Astrocyte of the cerebellum (primary cell): ENCODE results near the gene FASTKD3.

Experiments used
- DNase-seq: peaks from one replicate; pipeline ENCODE4 v3.0.0-alpha.2; 2011; ENCODE audit warnings: low read depth
- H3K4me3 ChIP-seq: 2 replicates; pipeline ENCODE4 v1.5.1; 2011; ENCODE audit warnings: mild to moderate bottlenecking, low read depth, low read length, moderate library complexity
- in situ Hi-C: cut with HindIII; loops from 2 replicates; pipeline ENCODE4 v1.10.0; 2017; ENCODE audit warnings: low sequenced_read_pairs
- TF ChIP-seq, protein P1 (sequence below): IDR thresholded peaks from 2 replicates; pipeline ENCODE4 v1.5.1; 2012; ENCODE audit warnings: low read length, low read depth, moderate library complexity, mild to moderate bottlenecking; ENCODE audit errors: missing control alignments

FASTKD3 gene

DNA sequence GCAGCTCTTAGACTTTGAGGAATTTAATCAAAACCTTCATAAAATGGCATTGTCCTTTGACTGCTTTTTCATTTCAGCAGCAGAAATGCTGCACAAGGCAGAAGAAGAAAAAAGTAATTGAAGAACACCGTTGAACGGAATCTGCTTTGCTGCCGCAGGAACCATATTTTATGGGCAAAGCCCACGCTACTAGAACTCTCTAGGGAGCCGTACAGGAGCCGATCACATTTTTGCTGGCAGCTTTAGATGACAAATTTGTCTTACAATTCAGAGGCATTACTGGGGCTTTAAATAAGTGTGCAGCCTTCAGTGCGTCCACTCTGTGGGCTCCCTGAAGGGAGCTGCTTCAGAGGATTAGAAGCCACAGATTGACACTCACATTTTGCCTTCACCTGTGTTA is 23.3 kb downstream of the FASTKD3 start:
- H3K4me3 ChIP-seq = no peak overlapping the region
- in situ Hi-C loops = no loop called here
- DNase-seq = no peak
- TF ChIP-seq, protein P1, sequence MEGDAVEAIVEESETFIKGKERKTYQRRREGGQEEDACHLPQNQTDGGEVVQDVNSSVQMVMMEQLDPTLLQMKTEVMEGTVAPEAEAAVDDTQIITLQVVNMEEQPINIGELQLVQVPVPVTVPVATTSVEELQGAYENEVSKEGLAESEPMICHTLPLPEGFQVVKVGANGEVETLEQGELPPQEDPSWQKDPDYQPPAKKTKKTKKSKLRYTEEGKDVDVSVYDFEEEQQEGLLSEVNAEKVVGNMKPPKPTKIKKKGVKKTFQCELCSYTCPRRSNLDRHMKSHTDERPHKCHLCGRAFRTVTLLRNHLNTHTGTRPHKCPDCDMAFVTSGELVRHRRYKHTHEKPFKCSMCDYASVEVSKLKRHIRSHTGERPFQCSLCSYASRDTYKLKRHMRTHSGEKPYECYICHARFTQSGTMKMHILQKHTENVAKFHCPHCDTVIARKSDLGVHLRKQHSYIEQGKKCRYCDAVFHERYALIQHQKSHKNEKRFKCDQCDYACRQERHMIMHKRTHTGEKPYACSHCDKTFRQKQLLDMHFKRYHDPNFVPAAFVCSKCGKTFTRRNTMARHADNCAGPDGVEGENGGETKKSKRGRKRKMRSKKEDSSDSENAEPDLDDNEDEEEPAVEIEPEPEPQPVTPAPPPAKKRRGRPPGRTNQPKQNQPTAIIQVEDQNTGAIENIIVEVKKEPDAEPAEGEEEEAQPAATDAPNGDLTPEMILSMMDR = no peak

GRCh38 chr5:7844901-7845300 is 23.9 kb downstream of the FASTKD3 start:
- TF ChIP-seq, protein P1 = no peak
- DNase-seq = no peak
- in situ Hi-C loops = no loop called here
- no peak overlapping the region for H3K4me3 ChIP-seq

GRCh38 chr5:7842531-7842930 is 26.3 kb downstream of the FASTKD3 start:
- in situ Hi-C loops = no loop called here
- no peak overlapping the region for H3K4me3 ChIP-seq
- TF ChIP-seq, protein P1 = no peak
- DNase-seq = no peak

- in situ Hi-C loops = no loop called here
- no peak for DNase-seq
- H3K4me3 ChIP-seq = no peak overlapping the region
- TF ChIP-seq, protein P1 = no peak
Measured at GRCh38 chr5:7837403-7837802, 31.4 kb downstream of the FASTKD3 start.

GRCh38 chr5:7834982-7835381 is 33.8 kb downstream of the FASTKD3 start:
- TF ChIP-seq, protein P1 = no peak
- in situ Hi-C loops = no loop called here
- H3K4me3 ChIP-seq = no peak overlapping the region
- DNase-seq = no peak

GRCh38 chr5:7828269-7828668 is 40.6 kb downstream of the FASTKD3 start:
- no peak overlapping the region for H3K4me3 ChIP-seq
- TF ChIP-seq, protein P1 = no peak
- DNase-seq = no peak
- in situ Hi-C loops = no loop called here

- H3K4me3 ChIP-seq = no peak overlapping the region
- TF ChIP-seq, protein P1 = peak; percentile 56
- in situ Hi-C loops = no loop called here
- DNase-seq = no peak
Measured at GRCh38 chr5:7827610-7828009, 41.2 kb downstream of the FASTKD3 start.
